Endothelial cell of umbilical vein (primary cell): ENCODE results near the gene NME5. TPM values are rescaled to one million over a fixed set of nuclear protein-coding genes. Genes with fewer than 3 reads are reported as not detected.

ENCODE experiments used
- BruUV-seq: library from RNA; stranded (reverse); fragments of 400-500 nt; replicated peaks from 2 replicates; lab custom pipeline; 2021; lab: Mats Ljungman, UMichigan
- CTCF ChIA-PET: fragments of 300-600, 350-600 bp; sonication (Branson Sonifier 250); formaldehyde crosslinking; loops from one replicate; lab custom pipeline; 2021; ENCODE audit warnings: antibody characterized with exemption, inconsistent platforms; lab: Charles Lee
- POLR2A ChIA-PET: fragments of 300-600, 350-600 bp; sonication (Branson Sonifier 250); formaldehyde crosslinking; loops from one replicate; lab custom pipeline; 2021; ENCODE audit warnings: antibody characterized with exemption, inconsistent platforms; lab: Charles Lee
- DNase-seq: peaks from one replicate; pipeline ENCODE4 v3.0.0-alpha.2; 2011; ENCODE audit warnings: low read depth, low spot score
- FAIRE-seq: peaks from 2 replicates; lab custom pipeline; 2011; peaks lifted over from hg19 to GRCh38; lab: Jason Lieb, UNC
- H2AFZ ChIP-seq: 2 replicates; pipeline ENCODE4 v1.6.0; 2012; ENCODE audit warnings: low read depth, low read length, control low read depth, inconsistent platforms
- H3K27ac ChIP-seq: 2 replicates; pipeline ENCODE4 v1.5.1; 2011; ENCODE audit warnings: low read depth, mild to moderate bottlenecking, control low read depth, low read length, moderate library complexity; ENCODE audit not compliant: insufficient read depth
- H3K27me3 ChIP-seq, 2 experiments: 2 replicates each; pipeline versions ENCODE4 v1.6.0 to v1.6.1; 2011; ENCODE audit warnings: low read length in 2 of 2, mixed read lengths in 1 of 2; ENCODE audit not compliant: control insufficient read depth in 2 of 2, insufficient read depth in 2 of 2
- H3K36me3 ChIP-seq, 2 experiments: 2 replicates in 1 of 2; 3 replicates in 1 of 2; pipeline ENCODE4 v1.5.1; 2011; ENCODE audit warnings: low read length in 2 of 2, mild to moderate bottlenecking in 1 of 2, moderate library complexity in 1 of 2; ENCODE audit not compliant: control insufficient read depth in 2 of 2, insufficient read depth in 2 of 2; ENCODE audit errors: extremely low read depth in 1 of 2
- H3K4me1 ChIP-seq: 3 replicates; pipeline ENCODE4 v1.5.1; 2011; ENCODE audit warnings: mild to moderate bottlenecking, low read length; ENCODE audit not compliant: control insufficient read depth, insufficient read depth; ENCODE audit errors: extremely low read depth
- H3K4me2 ChIP-seq: 2 replicates; pipeline ENCODE4 v1.6.1; 2011; ENCODE audit warnings: low read length, control low read depth, mixed read lengths; ENCODE audit not compliant: insufficient read depth
- H3K4me3 ChIP-seq, 3 experiments: fragments of 200-600 bp in 1 of 3; sonication (generic), shearing (Covaris generic) in 1 of 3; replicated peaks in 1 of 3; 2 replicates each; pipeline ENCODE4 v1.5.1; 2011 to 2016; ENCODE audit warnings: control low read depth in 3 of 3, low read length in 3 of 3, mild to moderate bottlenecking in 2 of 3, inconsistent platforms in 1 of 3, low read depth in 1 of 3, moderate library complexity in 1 of 3; ENCODE audit not compliant: insufficient read depth in 1 of 3
- H3K79me2 ChIP-seq: 2 replicates; pipeline ENCODE4 v1.6.0; 2012; ENCODE audit warnings: low read length, inconsistent platforms; ENCODE audit not compliant: control insufficient read depth, insufficient read depth
- H3K9ac ChIP-seq: replicated peaks from 2 replicates; pipeline ENCODE3; 2011; ENCODE audit warnings: low read length, control low read depth; ENCODE audit not compliant: insufficient read depth; ENCODE audit errors: extremely low read depth
- H3K9me1 ChIP-seq: replicated peaks from 3 replicates; pipeline ENCODE4 v1.6.0; 2011; ENCODE audit warnings: mild to moderate bottlenecking, low read length; ENCODE audit not compliant: control insufficient read depth, insufficient read depth; ENCODE audit errors: extremely low read depth
- H3K9me3 ChIP-seq: replicated peaks from 2 replicates; pipeline ENCODE4 v1.5.1; 2012; ENCODE audit warnings: low read length, inconsistent platforms; ENCODE audit not compliant: control insufficient read depth, insufficient read depth
- H4K20me1 ChIP-seq: replicated peaks from 2 replicates; pipeline ENCODE3; 2011; ENCODE audit warnings: mild to moderate bottlenecking, low read length; ENCODE audit not compliant: control insufficient read depth, insufficient read depth; ENCODE audit errors: extremely low read depth
- EZH2 ChIP-seq: IDR thresholded peaks from 2 replicates; pipeline ENCODE4 v1.6.1; 2012; ENCODE audit warnings: borderline replicate concordance, low read depth, mild to moderate bottlenecking, moderate library complexity, low read length, inconsistent platforms; ENCODE audit not compliant: severe bottlenecking
- FOS ChIP-seq: IDR thresholded peaks from 2 replicates; pipeline ENCODE4 v1.6.1; 2011; ENCODE audit warnings: mild to moderate bottlenecking, low read length, moderate library complexity, borderline replicate concordance; ENCODE audit not compliant: insufficient read depth
- GATA2 ChIP-seq: IDR thresholded peaks from 2 replicates; pipeline ENCODE4 v1.7.0; 2011; ENCODE audit warnings: low read depth, mild to moderate bottlenecking, moderate library complexity, mixed read lengths, low read length; ENCODE audit not compliant: insufficient read length, insufficient read depth
- JUN ChIP-seq: IDR thresholded peaks from 2 replicates; pipeline ENCODE4 v1.6.1; 2011; ENCODE audit warnings: borderline replicate concordance, low read depth; ENCODE audit not compliant: insufficient read length, insufficient read depth
- MYC ChIP-seq: IDR thresholded peaks from one replicate; pipeline ENCODE4 v1.6.1; 2011; ENCODE audit warnings: mild to moderate bottlenecking, low read depth, low read length
- POLR2A ChIP-seq: IDR thresholded peaks from 2 replicates; pipeline ENCODE4 v1.6.1; 2012; ENCODE audit warnings: low read depth, mild to moderate bottlenecking, control low read depth, low read length
- POLR2AphosphoS5 ChIP-seq: IDR thresholded peaks from 2 replicates; pipeline ENCODE4 v1.6.1; 2012; ENCODE audit warnings: low read depth, mild to moderate bottlenecking, control low read depth, low read length, moderate library complexity; ENCODE audit not compliant: insufficient read depth
- dilution Hi-C: fragments of 300-500 bp; cut with MboI; formaldehyde crosslinking; loops from one replicate; pipeline ENCODE4 v1.15.0; 2019; ENCODE audit warnings: low sequenced_read_pairs; ENCODE audit not compliant: extremely low pct_ligation_motif_present
- intact Hi-C: fragments of 100-400 bp; cut with micrococcal nuclease; formaldehyde crosslinking; loops from one replicate; pipeline ENCODE4 v1.10.0; 2022
- polyA plus RNA-seq, 4 experiments: library from polyadenylated mRNA; depleted of rRNA in 3 of 4; stranded (reverse) in 3 of 4; unstranded in 1 of 4; fragments of >200 nt; gene quantifications; 2 replicates each; pipeline versions ENCODE4 v1.2.1 to v1.2.3, GENCODE V29; 2011 to 2012; ENCODE audit warnings: missing spikeins in 1 of 4
- total RNA-seq: library from RNA; stranded (reverse); gene quantifications from 2 replicates; pipeline ENCODE4 v1.2.3, GENCODE V29; 2021
- TF ChIP-seq, protein P1 (sequence below), 2 donors: IDR thresholded peaks; 1 replicate in 1 of 2; 2 replicates in 1 of 2; pipeline ENCODE4 v1.5.1; 2011; ENCODE audit warnings: low read length in 2 of 2, mild to moderate bottlenecking in 2 of 2, moderate library complexity in 2 of 2, control low read depth in 1 of 2, inconsistent platforms in 1 of 2, low read depth in 1 of 2; ENCODE audit not compliant: insufficient read depth in 1 of 2; ENCODE audit errors: extremely low read depth in 1 of 2
- TF ChIP-seq, protein P2 (sequence below): IDR thresholded peaks from 2 replicates; pipeline ENCODE4 v1.6.1; 2011; ENCODE audit not compliant: insufficient read depth, insufficient read length

Gene NME5
- total and polyA plus RNA-seq, 2 donors (not counting 3 experiments of a cell fraction or from before 2014, with no cell fraction given) = 0.11 to 1.5 TPM

GRCh38 chr5:138141734-138142133 is 2.5 kb upstream of the NME5 start:
- no peak overlapping the region for H3K4me3 ChIP-seq
- CTCF ChIA-PET = no interaction called here
- H3K9me1 ChIP-seq = no peaks in the 10 kb centered on the region
- intact Hi-C loops = no loop called here
- H3K4me2 ChIP-seq = no peak overlapping the region
- H3K36me3 ChIP-seq = no peaks in the 10 kb centered on the region
- no peaks in the 10 kb centered on the region for H4K20me1 ChIP-seq
- H3K27ac ChIP-seq = no peak overlapping the region
- TF ChIP-seq MYC (no peak), JUN (no peak), FOS (no peak), POLR2AphosphoS5 (no peak), POLR2A (no peak), GATA2 (no peak), EZH2 (no peak)
- TF ChIP-seq, protein P1, sequence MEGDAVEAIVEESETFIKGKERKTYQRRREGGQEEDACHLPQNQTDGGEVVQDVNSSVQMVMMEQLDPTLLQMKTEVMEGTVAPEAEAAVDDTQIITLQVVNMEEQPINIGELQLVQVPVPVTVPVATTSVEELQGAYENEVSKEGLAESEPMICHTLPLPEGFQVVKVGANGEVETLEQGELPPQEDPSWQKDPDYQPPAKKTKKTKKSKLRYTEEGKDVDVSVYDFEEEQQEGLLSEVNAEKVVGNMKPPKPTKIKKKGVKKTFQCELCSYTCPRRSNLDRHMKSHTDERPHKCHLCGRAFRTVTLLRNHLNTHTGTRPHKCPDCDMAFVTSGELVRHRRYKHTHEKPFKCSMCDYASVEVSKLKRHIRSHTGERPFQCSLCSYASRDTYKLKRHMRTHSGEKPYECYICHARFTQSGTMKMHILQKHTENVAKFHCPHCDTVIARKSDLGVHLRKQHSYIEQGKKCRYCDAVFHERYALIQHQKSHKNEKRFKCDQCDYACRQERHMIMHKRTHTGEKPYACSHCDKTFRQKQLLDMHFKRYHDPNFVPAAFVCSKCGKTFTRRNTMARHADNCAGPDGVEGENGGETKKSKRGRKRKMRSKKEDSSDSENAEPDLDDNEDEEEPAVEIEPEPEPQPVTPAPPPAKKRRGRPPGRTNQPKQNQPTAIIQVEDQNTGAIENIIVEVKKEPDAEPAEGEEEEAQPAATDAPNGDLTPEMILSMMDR (IDR thresholded peaks at IDR 0.05; ENCODE audit: extremely low read depth in 1 of 2, insufficient read depth in 1 of 2, low read depth in 1 of 2, low read length in 2 of 2) = no peak
- TF ChIP-seq, protein P2, sequence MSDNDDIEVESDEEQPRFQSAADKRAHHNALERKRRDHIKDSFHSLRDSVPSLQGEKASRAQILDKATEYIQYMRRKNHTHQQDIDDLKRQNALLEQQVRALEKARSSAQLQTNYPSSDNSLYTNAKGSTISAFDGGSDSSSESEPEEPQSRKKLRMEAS = no peak
- FAIRE-seq = no peak
- H3K9ac ChIP-seq = no peak overlapping the region
- no peaks in the 10 kb centered on the region for H3K27me3 ChIP-seq
- H3K4me1 ChIP-seq = peaks cover 5% of the 10 kb centered on the region
- POLR2A ChIA-PET = no interaction called here
- BruUV-seq = no TSS peak
- no peak for DNase-seq
- H2AFZ ChIP-seq = no peak overlapping the region
- no peaks in the 10 kb centered on the region for H3K9me3 ChIP-seq
- dilution Hi-C loops = no loop called here
- no peaks in the 10 kb centered on the region for H3K79me2 ChIP-seq
